A549 (cell line): ENCODE measurements around the gene MTHFSD. TPM values are rescaled to one million over a fixed set of nuclear protein-coding genes. Genes with fewer than 3 reads are reported as not detected.

Source experiments
- ATAC-seq, 2 experiments: fragments of 200-7000 bp in 1 of 2; fragments of >200 bp in 1 of 2; cut with Nextera tagmentation in 1 of 2; cut with Tn5 transposase in 1 of 2; 3 replicates each; pipeline versions ENCODE4 v1.8.0 to v1.9.1; 2018 to 2020; ENCODE audit warnings: mild to moderate bottlenecking in 1 of 2, moderate library complexity in 1 of 2
- CTCF ChIA-PET: fragments of 300-600 bp; sonication (Branson Sonifier 250); formaldehyde crosslinking; extraction: SDS; loops from one replicate; lab custom pipeline; 2021; ENCODE audit warnings: antibody characterized with exemption, inconsistent platforms; lab: Yijun Ruan, JAX
- POLR2A ChIA-PET: fragments of 350-600 bp; formaldehyde crosslinking; extraction: SDS; loops from one replicate; lab custom pipeline; 2021; ENCODE audit warnings: antibody characterized with exemption, inconsistent platforms; lab: Yijun Ruan, JAX
- DNase-seq, 2 experiments: peaks; one replicate each; pipeline versions ENCODE4 v3.0.0 to v3.0.0-alpha.2; 2011 to 2016; ENCODE audit warnings: low read depth in 1 of 2, low spot score in 1 of 2
- FAIRE-seq: peaks from 2 replicates; lab custom pipeline; 2011; peaks lifted over from hg19 to GRCh38; lab: Jason Lieb, UNC
- H3K27ac ChIP-seq, 2 experiments: fragments of >200 bp; sonication (Bioruptor Twin); formaldehyde crosslinking; 3 replicates each; pipeline ENCODE4 v1.5.1; 2016 to 2017
- H3K4me1 ChIP-seq: fragments of >200 bp; sonication (Bioruptor Twin); formaldehyde crosslinking; 3 replicates; pipeline ENCODE4 v1.6.1; 2016
- H3K4me2 ChIP-seq: fragments of >200 bp; sonication (Bioruptor Twin); formaldehyde crosslinking; 3 replicates; pipeline ENCODE4 v1.6.1; 2016
- H3K4me3 ChIP-seq: fragments of >200 bp; sonication (Bioruptor Twin); formaldehyde crosslinking; 3 replicates; pipeline ENCODE4 v1.5.1; 2016
- H3K9me3 ChIP-seq: fragments of >200 bp; sonication (Bioruptor Twin); formaldehyde crosslinking; 3 replicates; pipeline ENCODE4 v1.6.1; 2016
- CBX2 ChIP-seq: fragments of 200-600 bp; sonication (generic); IDR thresholded peaks from 2 replicates; pipeline ENCODE4 v1.6.1; 2016; ENCODE audit warnings: low read depth, mild to moderate bottlenecking, borderline replicate concordance
- CBX8 ChIP-seq: fragments of 200-600 bp; sonication (generic); IDR thresholded peaks from 2 replicates; pipeline ENCODE4 v1.6.1; 2016
- ESRRA ChIP-seq: fragments of 150-350 bp; IDR thresholded peaks from 2 replicates; pipeline ENCODE4 v1.6.1; 2014; ENCODE audit warnings: mild to moderate bottlenecking, low read length, borderline replicate concordance
- FOXS1 ChIP-seq: fragments of 250-450 bp; sonication (Bioruptor Pico); IDR thresholded peaks from 2 replicates; pipeline ENCODE4 v1.5.0; 2020; ENCODE audit warnings: mild to moderate bottlenecking, moderate library complexity
- GATA3 ChIP-seq: IDR thresholded peaks from 2 replicates; pipeline ENCODE4 v1.6.1; 2012; ENCODE audit warnings: borderline replicate concordance
- HOXB13 ChIP-seq: fragments of 250-450 bp; sonication (Bioruptor Pico); IDR thresholded peaks from 2 replicates; pipeline ENCODE4 v1.5.0; 2020; ENCODE audit warnings: low read depth, mild to moderate bottlenecking, moderate library complexity
- PHF8 ChIP-seq: fragments of 200-600 bp; sonication (generic); IDR thresholded peaks from 2 replicates; pipeline ENCODE4 v1.6.1; 2016; ENCODE audit warnings: low read depth, mild to moderate bottlenecking, antibody characterized with exemption, moderate library complexity, borderline replicate concordance
- RCOR1 ChIP-seq: fragments of 150-350 bp; IDR thresholded peaks from 2 replicates; pipeline ENCODE4 v1.6.1; 2014; ENCODE audit warnings: antibody characterized with exemption, low read length, low read depth
- RFX5 ChIP-seq: fragments of 450-650 bp; IDR thresholded peaks from 2 replicates; pipeline ENCODE4 v1.7.1; 2014; ENCODE audit warnings: antibody characterized with exemption, mild to moderate bottlenecking, moderate library complexity
- WGBS: methylation state at CpG from one replicate; pipeline ENCODE4 v1.1.6; 2017; ENCODE audit errors: missing lambda C conversion rate; 5-methylcytosine and 5-hydroxymethylcytosine counted together
- polyA plus RNA-seq, 4 experiments: library from polyadenylated mRNA; depleted of rRNA in 3 of 4; stranded (reverse); fragments of >200 nt; fragmentation: RNase III in 1 of 4; extraction: RNeasy Plus Mini Kit Qiagen cat#74134 plus additional on column Dnase treatment in 1 of 4; gene quantifications; 2 replicates in 3 of 4; 3 replicates in 1 of 4; pipeline ENCODE4 v1.2.3, GENCODE V29; 2011 to 2017
- TF ChIP-seq, protein P1 (sequence below): IDR thresholded peaks from 2 replicates; pipeline ENCODE4 v1.6.1; 2012
- TF ChIP-seq, protein P2 (sequence below): IDR thresholded peaks from 2 replicates; pipeline ENCODE4 v1.6.1; 2012; ENCODE audit warnings: low read depth, borderline replicate concordance
- TF ChIP-seq, protein P3 (sequence below): fragments of >200 bp; sonication (Bioruptor Twin); formaldehyde crosslinking; IDR thresholded peaks from 3 replicates; pipeline ENCODE4 v1.6.1; 2016

MTHFSD gene
- polyA plus RNA-seq, 2 of the 4 experiments (the other 2 are of a cell fraction) = 13.1 to 16.9 TPM

DNA sequence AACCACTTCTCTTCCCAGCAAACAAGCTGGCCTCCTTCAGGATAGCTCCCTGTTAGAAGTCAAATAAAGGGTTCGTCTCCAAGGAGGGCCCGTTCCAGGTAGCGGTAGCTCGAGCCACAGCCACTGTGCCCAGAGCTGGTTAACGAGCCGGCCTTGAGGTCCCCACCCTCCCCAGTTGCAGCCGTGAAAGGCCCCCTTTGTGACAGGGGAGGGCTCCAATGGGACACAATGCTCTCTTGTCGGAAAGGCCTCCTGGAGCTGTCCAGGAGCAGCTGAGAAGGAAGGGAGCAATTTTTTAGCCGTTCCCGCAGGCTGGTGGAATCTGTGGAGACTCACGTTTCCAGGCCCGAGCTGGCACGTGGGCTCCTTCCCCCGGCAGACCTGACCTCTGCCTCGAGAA lies 74.6 kb downstream of the MTHFSD start:
- POLR2A ChIA-PET = no interaction called here

More for the DNA sequence above, 74.6 kb downstream of the MTHFSD start:
- ATAC-seq (no peak), DNase-seq (no peak), FAIRE-seq (no peak)
- Histone ChIP-seq H3K4me2 (no peak overlapping the region), H3K4me3 (no peak overlapping the region), H3K9me3 (peaks cover 23% of the 10 kb centered on the region), H3K27ac (no peak overlapping the region), H3K4me1 (no peaks in the 10 kb centered on the region)
- CTCF ChIA-PET = interaction anchor here (8.0 kb wide), 1 partner anchor 38 kb away, joined by 32 read pairs; no protein-coding TSS in a partner anchor
- WGBS = 18% methylated on average over 8 of the region's 15 CpGs
- TF ChIP-seq, protein P1, sequence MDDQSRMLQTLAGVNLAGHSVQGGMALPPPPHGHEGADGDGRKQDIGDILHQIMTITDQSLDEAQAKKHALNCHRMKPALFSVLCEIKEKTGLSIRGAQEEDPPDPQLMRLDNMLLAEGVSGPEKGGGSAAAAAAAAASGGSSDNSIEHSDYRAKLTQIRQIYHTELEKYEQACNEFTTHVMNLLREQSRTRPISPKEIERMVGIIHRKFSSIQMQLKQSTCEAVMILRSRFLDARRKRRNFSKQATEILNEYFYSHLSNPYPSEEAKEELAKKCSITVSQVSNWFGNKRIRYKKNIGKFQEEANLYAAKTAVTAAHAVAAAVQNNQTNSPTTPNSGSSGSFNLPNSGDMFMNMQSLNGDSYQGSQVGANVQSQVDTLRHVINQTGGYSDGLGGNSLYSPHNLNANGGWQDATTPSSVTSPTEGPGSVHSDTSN = no peak
- TF ChIP-seq, protein P2, sequence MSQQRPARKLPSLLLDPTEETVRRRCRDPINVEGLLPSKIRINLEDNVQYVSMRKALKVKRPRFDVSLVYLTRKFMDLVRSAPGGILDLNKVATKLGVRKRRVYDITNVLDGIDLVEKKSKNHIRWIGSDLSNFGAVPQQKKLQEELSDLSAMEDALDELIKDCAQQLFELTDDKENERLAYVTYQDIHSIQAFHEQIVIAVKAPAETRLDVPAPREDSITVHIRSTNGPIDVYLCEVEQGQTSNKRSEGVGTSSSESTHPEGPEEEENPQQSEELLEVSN = no peak
- TF ChIP-seq PHF8 (no peak), HOXB13 (CRISPR knock-in tag) (no peak), ESRRA (no peak), FOXS1 (CRISPR knock-in tag) (no peak), RCOR1 (no peak), CBX8 (no peak), RFX5 (no peak), GATA3 (no peak), CBX2 (no peak)
- TF ChIP-seq, protein P3, sequence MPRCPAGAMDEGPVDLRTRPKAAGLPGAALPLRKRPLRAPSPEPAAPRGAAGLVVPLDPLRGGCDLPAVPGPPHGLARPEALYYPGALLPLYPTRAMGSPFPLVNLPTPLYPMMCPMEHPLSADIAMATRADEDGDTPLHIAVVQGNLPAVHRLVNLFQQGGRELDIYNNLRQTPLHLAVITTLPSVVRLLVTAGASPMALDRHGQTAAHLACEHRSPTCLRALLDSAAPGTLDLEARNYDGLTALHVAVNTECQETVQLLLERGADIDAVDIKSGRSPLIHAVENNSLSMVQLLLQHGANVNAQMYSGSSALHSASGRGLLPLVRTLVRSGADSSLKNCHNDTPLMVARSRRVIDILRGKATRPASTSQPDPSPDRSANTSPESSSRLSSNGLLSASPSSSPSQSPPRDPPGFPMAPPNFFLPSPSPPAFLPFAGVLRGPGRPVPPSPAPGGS = no peak

Other genes with a start within 250 kb of the MTHFSD start
- not detected in 2 replicates for gene FOXF1, start 44.7 kb downstream of the MTHFSD start, polyA plus RNA-seq (2011; rRNA removed)
- gene FOXF1, start 44.7 kb downstream of the MTHFSD start, polyA plus RNA-seq (2017; fragmentation: RNase III; extraction: RNeasy Plus Mini Kit Qiagen cat#74134 plus additional on column Dnase treatment) = not detected in 3 replicates
- gene FOXC2, start 11.6 kb upstream of the MTHFSD start, polyA plus RNA-seq (2011; rRNA removed) = 0.06 and 0.09 TPM in 2 replicates
- 0.28 to 0.46 TPM (median 0.42 TPM) in 3 replicates for gene FOXC2, start 11.6 kb upstream of the MTHFSD start, polyA plus RNA-seq (2017; fragmentation: RNase III; extraction: RNeasy Plus Mini Kit Qiagen cat#74134 plus additional on column Dnase treatment)
- 0.48 and 0.50 TPM in 2 replicates for gene FOXL1, start 23.3 kb upstream of the MTHFSD start, polyA plus RNA-seq (2011; rRNA removed)
- 0.52 to 0.70 TPM (median 0.70 TPM) in 3 replicates for gene FOXL1, start 23.3 kb upstream of the MTHFSD start, polyA plus RNA-seq (2017; fragmentation: RNase III; extraction: RNeasy Plus Mini Kit Qiagen cat#74134 plus additional on column Dnase treatment)